DMS79 (cell line): ENCODE measurements around the gene SCNN1A.
"Not testable (repeated sequence)": the region's sequence is repeated elsewhere in the genome, so short reads cannot be mapped to it uniquely, and the experiment has no call there.

ENCODE experiments used
- DNase-seq: peaks from one replicate; lab custom pipeline; 2025; lab: John Stamatoyannopoulos, UW

SCNN1A gene

GRCh38 chr12:6347367-6348338 is 27.7 kb downstream of the SCNN1A start:
- DNase-seq, result no peak

- no peak for DNase-seq
Observed at GRCh38 chr12:6346942-6347341, 28.4 kb downstream of the SCNN1A start.

GRCh38 chr12:6346235-6346832 is 29.0 kb downstream of the SCNN1A start:
- DNase-seq, result no peak

GRCh38 chr12:6345319-6346091 is 29.9 kb downstream of the SCNN1A start:
- DNase-seq, result no peak

- not testable (repeated sequence) for DNase-seq
Observed at GRCh38 chr12:6344101-6344660, 31.2 kb downstream of the SCNN1A start.

GRCh38 chr12:6343518-6343917 is 31.8 kb downstream of the SCNN1A start:
- no peak for DNase-seq

- DNase-seq, result no peak
Observed at GRCh38 chr12:6342140-6342889, 33.0 kb downstream of the SCNN1A start.

GRCh38 chr12:6341417-6342139 is 33.8 kb downstream of the SCNN1A start, which contains the start of gene TNFRSF1A:
Gene TNFRSF1A (minus strand): TSS chr12:6342076. CDS start chr12:6341814, 262 bp downstream.
- no peak for DNase-seq

- no peak for DNase-seq
Observed at GRCh38 chr12:6340745-6341416, 34.5 kb downstream of the SCNN1A start.

GRCh38 chr12:6340032-6340638 is 35.2 kb downstream of the SCNN1A start:
- no peak for DNase-seq

GRCh38 chr12:6338955-6339354 is 36.4 kb downstream of the SCNN1A start:
- no peak for DNase-seq

GRCh38 chr12:6338536-6338935 is 36.8 kb downstream of the SCNN1A start:
- not testable (repeated sequence) for DNase-seq

GRCh38 chr12:6337958-6338433 is 37.4 kb downstream of the SCNN1A start:
- DNase-seq, result no peak

- DNase-seq, result no peak
Observed at GRCh38 chr12:6336889-6337853, 38.2 kb downstream of the SCNN1A start.

GRCh38 chr12:6336079-6336888 is 39.1 kb downstream of the SCNN1A start:
- peak; percentile 83 for DNase-seq

- DNase-seq, result no peak
Observed at GRCh38 chr12:6335451-6336078, 39.8 kb downstream of the SCNN1A start.

- no peak for DNase-seq
Observed at GRCh38 chr12:6334940-6335450, 40.4 kb downstream of the SCNN1A start.
